DOHH2 (cell line): ENCODE measurements around the gene OSBPL9.

Experiments used
- EZH2phosphoT487 ChIP-seq: fragments of 200-600 bp; sonication (generic); IDR thresholded peaks from 2 replicates; pipeline ENCODE4 v1.6.1; 2017; ENCODE audit warnings: borderline replicate concordance, mild to moderate bottlenecking, antibody characterized with exemption, low read length, moderate library complexity, mixed read lengths
- TF ChIP-seq, protein P1 (sequence below): fragments of 200-600 bp; sonication (generic); IDR thresholded peaks from one replicate; pipeline ENCODE4 v1.5.1; 2014; ENCODE audit warnings: antibody characterized with exemption, mild to moderate bottlenecking, low read depth, low read length; ENCODE audit not compliant: poor library complexity, severe bottlenecking

GRCh38 chr1:51760872-51761271, 144.0 kb downstream of the OSBPL9 start:
- TF ChIP-seq, protein P1, sequence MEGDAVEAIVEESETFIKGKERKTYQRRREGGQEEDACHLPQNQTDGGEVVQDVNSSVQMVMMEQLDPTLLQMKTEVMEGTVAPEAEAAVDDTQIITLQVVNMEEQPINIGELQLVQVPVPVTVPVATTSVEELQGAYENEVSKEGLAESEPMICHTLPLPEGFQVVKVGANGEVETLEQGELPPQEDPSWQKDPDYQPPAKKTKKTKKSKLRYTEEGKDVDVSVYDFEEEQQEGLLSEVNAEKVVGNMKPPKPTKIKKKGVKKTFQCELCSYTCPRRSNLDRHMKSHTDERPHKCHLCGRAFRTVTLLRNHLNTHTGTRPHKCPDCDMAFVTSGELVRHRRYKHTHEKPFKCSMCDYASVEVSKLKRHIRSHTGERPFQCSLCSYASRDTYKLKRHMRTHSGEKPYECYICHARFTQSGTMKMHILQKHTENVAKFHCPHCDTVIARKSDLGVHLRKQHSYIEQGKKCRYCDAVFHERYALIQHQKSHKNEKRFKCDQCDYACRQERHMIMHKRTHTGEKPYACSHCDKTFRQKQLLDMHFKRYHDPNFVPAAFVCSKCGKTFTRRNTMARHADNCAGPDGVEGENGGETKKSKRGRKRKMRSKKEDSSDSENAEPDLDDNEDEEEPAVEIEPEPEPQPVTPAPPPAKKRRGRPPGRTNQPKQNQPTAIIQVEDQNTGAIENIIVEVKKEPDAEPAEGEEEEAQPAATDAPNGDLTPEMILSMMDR, result no peak
- no peak for TF ChIP-seq EZH2phosphoT487
